ENCODE measurements around the gene U2AF2.

DNA sequence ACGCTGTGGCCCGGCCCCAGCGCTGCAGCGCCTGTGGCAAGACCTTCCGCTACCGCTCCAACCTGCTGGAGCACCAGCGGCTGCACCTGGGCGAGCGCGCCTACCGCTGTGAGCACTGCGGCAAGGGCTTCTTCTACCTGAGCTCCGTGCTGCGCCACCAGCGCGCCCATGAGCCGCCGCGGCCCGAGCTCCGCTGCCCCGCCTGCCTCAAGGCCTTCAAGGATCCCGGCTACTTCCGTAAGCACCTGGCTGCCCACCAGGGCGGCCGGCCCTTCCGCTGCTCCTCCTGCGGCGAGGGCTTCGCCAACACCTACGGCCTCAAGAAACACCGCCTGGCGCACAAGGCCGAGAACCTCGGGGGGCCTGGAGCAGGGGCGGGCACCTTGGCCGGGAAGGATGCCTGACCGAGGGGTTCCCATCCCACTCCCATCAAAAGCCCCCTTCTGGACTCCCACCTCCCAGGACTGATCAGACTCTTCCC is 38.4 kb upstream of the U2AF2 start:
- TF ChIP-seq, protein P1, sequence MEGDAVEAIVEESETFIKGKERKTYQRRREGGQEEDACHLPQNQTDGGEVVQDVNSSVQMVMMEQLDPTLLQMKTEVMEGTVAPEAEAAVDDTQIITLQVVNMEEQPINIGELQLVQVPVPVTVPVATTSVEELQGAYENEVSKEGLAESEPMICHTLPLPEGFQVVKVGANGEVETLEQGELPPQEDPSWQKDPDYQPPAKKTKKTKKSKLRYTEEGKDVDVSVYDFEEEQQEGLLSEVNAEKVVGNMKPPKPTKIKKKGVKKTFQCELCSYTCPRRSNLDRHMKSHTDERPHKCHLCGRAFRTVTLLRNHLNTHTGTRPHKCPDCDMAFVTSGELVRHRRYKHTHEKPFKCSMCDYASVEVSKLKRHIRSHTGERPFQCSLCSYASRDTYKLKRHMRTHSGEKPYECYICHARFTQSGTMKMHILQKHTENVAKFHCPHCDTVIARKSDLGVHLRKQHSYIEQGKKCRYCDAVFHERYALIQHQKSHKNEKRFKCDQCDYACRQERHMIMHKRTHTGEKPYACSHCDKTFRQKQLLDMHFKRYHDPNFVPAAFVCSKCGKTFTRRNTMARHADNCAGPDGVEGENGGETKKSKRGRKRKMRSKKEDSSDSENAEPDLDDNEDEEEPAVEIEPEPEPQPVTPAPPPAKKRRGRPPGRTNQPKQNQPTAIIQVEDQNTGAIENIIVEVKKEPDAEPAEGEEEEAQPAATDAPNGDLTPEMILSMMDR (IDR thresholded peaks at IDR 0.05), result no peak
- TF ChIP-seq POLR2AphosphoS5 (IDR thresholded peaks at IDR 0.05) (no peak), POLR2A (IDR thresholded peaks at IDR 0.05) (no peak)

Data from stomach (tissue), 4 donors.